B cell (primary cell): ENCODE results near the gene KCNS3.

ENCODE experiments used
- CTCF ChIP-seq: fragments of 200-600 bp; IDR thresholded peaks from one replicate; pipeline ENCODE4 v1.8.0; 2022; ENCODE audit warnings: antibody characterized with exemption, mild to moderate bottlenecking
- EZH2 ChIP-seq: IDR thresholded peaks from 2 replicates; pipeline ENCODE4 v1.6.1; 2012; ENCODE audit warnings: borderline replicate concordance, low read depth, mild to moderate bottlenecking, moderate library complexity, low read length; ENCODE audit not compliant: insufficient read depth, poor library complexity, severe bottlenecking

GRCh38 chr2:17873021-17873420 is 5.4 kb upstream of the KCNS3 start:
- no peak for TF ChIP-seq CTCF
- no peak for TF ChIP-seq EZH2
